ENCODE results near the gene TM9SF1. TPM values are rescaled to one million over a fixed set of nuclear protein-coding genes. Genes with fewer than 3 reads are reported as not detected.

Gene TM9SF1
- total RNA-seq, 6 donors from 2014 or later: 15.7 to 75.4 (median 53.8) TPM

GRCh38 chr14:24198814-24199524 lies 3.7 kb upstream of the TM9SF1 start:
- Histone ChIP-seq H3K27me3 (no peaks in the 10 kb centered on the region), H3K4me1 (peaks cover 25 to 40% (median 29%) of the 10 kb centered on the region in 4 donors), H3K9me3 (no peaks in the 10 kb centered on the region), H3K4me3 (no peak overlapping the region), H3K27ac (no peak overlapping the region), H3K36me3 (peaks cover 0 to 23% (median 4%) of the 10 kb centered on the region in 4 donors)
- ATAC-seq (ENCODE audit: low FRiP score in 2 of 2) (no peak), DNase-seq (no peak)
- 77 to 81% methylated on average over 7 of the region's 7 CpGs for WGBS, 2 donors
- no peak for TF ChIP-seq POLR2AphosphoS5 (IDR thresholded peaks at IDR 0.05)
- TF ChIP-seq CTCF (IDR thresholded peaks at IDR 0.05): no peak
- no peak for TF ChIP-seq EP300 (IDR thresholded peaks at IDR 0.05)
- no peak for TF ChIP-seq POLR2A (IDR thresholded peaks at IDR 0.05)

- no peak overlapping the region for H3K4me3 ChIP-seq
- WGBS, 2 donors: 100% methylated on average over 2 of the region's 2 CpGs
- no peaks in the 10 kb centered on the region for H3K27me3 ChIP-seq
- ATAC-seq (ENCODE audit: low FRiP score in 2 of 2) (no peak), DNase-seq (no peak)
- TF ChIP-seq POLR2AphosphoS5 (IDR thresholded peaks at IDR 0.05): no peak
- TF ChIP-seq CTCF (IDR thresholded peaks at IDR 0.05): no peak
- TF ChIP-seq EP300 (IDR thresholded peaks at IDR 0.05): no peak
- no peak for TF ChIP-seq POLR2A (IDR thresholded peaks at IDR 0.05)
- H3K4me1 ChIP-seq: peaks cover 26 to 41% (median 30%) of the 10 kb centered on the region in 4 donors
- H3K27ac ChIP-seq: no peak overlapping the region
- peaks cover 0 to 31% (median 11%) of the 10 kb centered on the region in 4 donors for H3K36me3 ChIP-seq
- no peaks in the 10 kb centered on the region for H3K9me3 ChIP-seq
Measured at GRCh38 chr14:24197056-24197450, 1.8 kb upstream of the TM9SF1 start.

GRCh38 chr14:24196071-24197055 lies 1.1 kb upstream of the TM9SF1 start:
- ATAC-seq (ENCODE audit: low FRiP score in 2 of 2) (peak; percentile 39 to 53), DNase-seq (no peak)
- H3K4me3 ChIP-seq: peak overlapping the region; percentile 65 to 87 (median 79)
- no peaks in the 10 kb centered on the region for H3K27me3 ChIP-seq
- peaks cover 0 to 31% (median 11%) of the 10 kb centered on the region in 4 donors for H3K36me3 ChIP-seq
- TF ChIP-seq EP300 (IDR thresholded peaks at IDR 0.05) (no peak), CTCF (IDR thresholded peaks at IDR 0.05) (no peak), POLR2A (IDR thresholded peaks at IDR 0.05) (no peak), POLR2AphosphoS5 (IDR thresholded peaks at IDR 0.05) (no peak)
- H3K27ac ChIP-seq: peak overlapping the region; percentile 97 to 100 (median 99)
- WGBS, 2 donors: 37 to 39% methylated on average over 28 to 30 of the region's 33 CpGs
- H3K9me3 ChIP-seq: no peaks in the 10 kb centered on the region
- peaks cover 26 to 41% (median 30%) of the 10 kb centered on the region in 4 donors for H3K4me1 ChIP-seq

- TF ChIP-seq POLR2A (IDR thresholded peaks at IDR 0.05) (no peak), POLR2AphosphoS5 (IDR thresholded peaks at IDR 0.05) (no peak)
- ATAC-seq (ENCODE audit: low FRiP score in 2 of 2): no peak
- peak overlapping the region; percentile 65 to 87 (median 79) for H3K4me3 ChIP-seq
- 13 to 48% methylated on average over 3 to 8 of the region's 8 CpGs for WGBS, 2 donors
- no peaks in the 10 kb centered on the region for H3K27me3 ChIP-seq
- H3K4me1 ChIP-seq: peaks cover 26 to 41% (median 30%) of the 10 kb centered on the region in 4 donors
- no peak for DNase-seq
- peaks cover 0 to 34% (median 10%) of the 10 kb centered on the region in 4 donors for H3K36me3 ChIP-seq
- H3K9me3 ChIP-seq: no peaks in the 10 kb centered on the region
- H3K27ac ChIP-seq: peak overlapping the region; percentile 97 to 100 (median 99)
Measured at GRCh38 chr14:24194873-24195185, 412 bp downstream of the TM9SF1 start.

Data from upper lobe of left lung (tissue), 6 donors.